OCI-M1 (cell line): ENCODE results near the gene GART.

Experiments
- DNase-seq: peaks from one replicate; lab custom pipeline; 2025; lab: John Stamatoyannopoulos, UW

GART gene

GRCh38 chr21:33552999-33553598, 11.2 kb upstream of the GART start:
- no peak for DNase-seq

- DNase-seq = no peak
These were observed 10.4 kb upstream of the GART start for GRCh38 chr21:33552093-33552998.

- DNase-seq = no peak
These were observed 9.7 kb upstream of the GART start for GRCh38 chr21:33551664-33552063.

- no peak for DNase-seq
These were observed 9.1 kb upstream of the GART start for GRCh38 chr21:33550772-33551660.

GRCh38 chr21:33549848-33550771, 8.2 kb upstream of the GART start:
- no peak for DNase-seq

GRCh38 chr21:33546086-33546485, 4.2 kb upstream of the GART start:
- no peak for DNase-seq

GRCh38 chr21:33544451-33545195, 2.7 kb upstream of the GART start:
- peak; percentile 47 for DNase-seq

GRCh38 chr21:33543505-33544129, 1.7 kb upstream of the GART start:
- no peak for DNase-seq

GRCh38 chr21:33542640-33543504, 955 bp upstream of the GART start, which contains the start of gene SON:
TSS of gene SON (plus strand) at chr21:33543038. CDS start at chr21:33543093, 55 bp downstream.
- peak; percentile 100 for DNase-seq

- peak; percentile 75 for DNase-seq
These were observed 709 bp downstream of the GART start for GRCh38 chr21:33541105-33541711.

- no peak for DNase-seq
These were observed 1.2 kb downstream of the GART start for GRCh38 chr21:33540711-33541104.

- DNase-seq = no peak
These were observed 2.3 kb downstream of the GART start for GRCh38 chr21:33539616-33540015.

- DNase-seq = no peak
These were observed 4.7 kb downstream of the GART start for GRCh38 chr21:33537212-33537611.

GRCh38 chr21:33531007-33531406, 10.9 kb downstream of the GART start:
- DNase-seq = no peak

- DNase-seq = no peak
These were observed 19.0 kb downstream of the GART start for GRCh38 chr21:33522953-33523349.

GRCh38 chr21:33522297-33522952, 19.5 kb downstream of the GART start:
- no peak for DNase-seq

- DNase-seq = no peak
These were observed 23.0 kb downstream of the GART start for GRCh38 chr21:33518899-33519298.

GRCh38 chr21:33514229-33514628, 27.7 kb downstream of the GART start:
- peak; percentile 20 for DNase-seq
